Neural progenitor cell (in vitro differentiated cells): ENCODE data around the gene SPDYE3.
"Not testable (repeated sequence)": the region's sequence is repeated elsewhere in the genome, so short reads cannot be mapped to it uniquely, and the experiment has no call there.

Experiments
- EZH2 ChIP-seq: fragments of 200-600 bp; sonication (generic); IDR thresholded peaks from 2 replicates; pipeline ENCODE4 v1.6.1; 2017; ENCODE audit warnings: antibody characterized with exemption, mild to moderate bottlenecking, moderate library complexity
- TF ChIP-seq, protein P1 (sequence below): fragments of 200-600 bp; sonication (generic); IDR thresholded peaks from 2 replicates; pipeline ENCODE4 v1.5.1; 2017; ENCODE audit warnings: antibody characterized with exemption, mild to moderate bottlenecking

GRCh38 chr7:100298632-100298895 is 8.9 kb upstream of the SPDYE3 start:
- TF ChIP-seq, protein P1, sequence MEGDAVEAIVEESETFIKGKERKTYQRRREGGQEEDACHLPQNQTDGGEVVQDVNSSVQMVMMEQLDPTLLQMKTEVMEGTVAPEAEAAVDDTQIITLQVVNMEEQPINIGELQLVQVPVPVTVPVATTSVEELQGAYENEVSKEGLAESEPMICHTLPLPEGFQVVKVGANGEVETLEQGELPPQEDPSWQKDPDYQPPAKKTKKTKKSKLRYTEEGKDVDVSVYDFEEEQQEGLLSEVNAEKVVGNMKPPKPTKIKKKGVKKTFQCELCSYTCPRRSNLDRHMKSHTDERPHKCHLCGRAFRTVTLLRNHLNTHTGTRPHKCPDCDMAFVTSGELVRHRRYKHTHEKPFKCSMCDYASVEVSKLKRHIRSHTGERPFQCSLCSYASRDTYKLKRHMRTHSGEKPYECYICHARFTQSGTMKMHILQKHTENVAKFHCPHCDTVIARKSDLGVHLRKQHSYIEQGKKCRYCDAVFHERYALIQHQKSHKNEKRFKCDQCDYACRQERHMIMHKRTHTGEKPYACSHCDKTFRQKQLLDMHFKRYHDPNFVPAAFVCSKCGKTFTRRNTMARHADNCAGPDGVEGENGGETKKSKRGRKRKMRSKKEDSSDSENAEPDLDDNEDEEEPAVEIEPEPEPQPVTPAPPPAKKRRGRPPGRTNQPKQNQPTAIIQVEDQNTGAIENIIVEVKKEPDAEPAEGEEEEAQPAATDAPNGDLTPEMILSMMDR = not testable (repeated sequence)
- not testable (repeated sequence) for TF ChIP-seq EZH2
